Activated T-cell treated with anti-CD3 and anti-CD28 coated beads, Interleukin-2, amount 50 U/mL, for 4 hours (primary cell): ENCODE results near the gene COL6A3. TPM values are rescaled to one million over a fixed set of nuclear protein-coding genes. Genes with fewer than 3 reads are reported as not detected.

ENCODE experiments used
- ATAC-seq, 2 donors: fragments of 200-7000 bp; cut with Tn5 transposase; one replicate each; pipeline ENCODE4 v1.10.0; 2021
- DNase-seq: peaks from one replicate; pipeline ENCODE4 v3.0.0-alpha.2; 2020
- H3K27me3 Mint-ChIP-seq: one replicate; pipeline ENCODE4 v1.8.0; 2021; ENCODE audit warnings: low read depth, mixed read lengths
- H3K36me3 Mint-ChIP-seq: one replicate; pipeline ENCODE4 v1.8.0; 2022; ENCODE audit warnings: mixed read lengths; ENCODE audit not compliant: insufficient read depth
- H3K4me1 Mint-ChIP-seq: one replicate; pipeline ENCODE4 v1.8.0; 2021; ENCODE audit warnings: low read depth, mixed read lengths
- H3K4me3 Mint-ChIP-seq: one replicate; pipeline ENCODE4 v1.8.0; 2021; ENCODE audit warnings: mild to moderate bottlenecking, moderate library complexity, mixed read lengths
- H3K9me3 Mint-ChIP-seq: one replicate; pipeline ENCODE4 v1.8.0; 2021; ENCODE audit warnings: mixed read lengths
- total RNA-seq, 3 donors: library from RNA; stranded (reverse); gene quantifications; one replicate each; pipeline ENCODE4 v1.2.1, GENCODE V29; 2021

The COL6A3 gene
- total RNA-seq, 3 donors from 2014 or later = 19.2 to 33.2 (median 19.4) TPM

DNA sequence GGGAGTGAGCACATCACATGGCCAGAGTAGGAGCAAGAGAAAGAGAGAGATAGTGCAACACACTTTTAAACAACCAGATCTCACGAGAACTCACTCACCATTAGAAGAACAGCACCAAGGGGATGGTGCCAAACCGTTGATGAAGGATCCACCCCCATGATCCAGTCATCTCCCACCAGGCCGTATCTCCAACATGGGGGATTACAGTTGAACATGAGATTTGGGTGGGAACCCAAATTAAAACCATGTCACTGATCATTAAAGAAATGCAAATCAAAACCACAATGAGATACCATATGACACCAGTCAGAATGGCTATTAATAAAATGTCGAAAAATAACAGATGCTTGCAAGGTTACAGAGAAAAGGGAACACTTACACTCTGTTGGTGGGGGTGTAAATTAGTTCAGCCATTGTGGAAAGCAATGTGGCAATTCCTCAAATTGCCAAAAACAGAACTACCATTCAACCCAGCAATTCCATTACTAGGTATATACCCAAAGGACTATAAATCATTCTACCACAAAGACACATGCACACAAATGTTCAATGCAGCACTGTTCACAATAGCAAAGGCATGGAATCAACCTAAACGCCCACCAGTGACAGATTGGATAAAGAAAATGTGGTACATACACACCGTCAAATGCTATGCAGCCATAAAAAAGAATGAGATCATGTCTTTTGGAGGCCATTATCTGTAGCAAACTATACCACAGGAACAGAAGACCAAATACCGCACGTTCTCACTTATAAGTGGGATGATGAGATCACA, 137.1 kb downstream of the COL6A3 start:
- Mint-ChIP-seq H3K9me3 (no peaks in the 10 kb centered on the region), H3K4me3 (no peak overlapping the region), H3K36me3 (no peaks in the 10 kb centered on the region), H3K27me3 (peaks cover 6% of the 10 kb centered on the region), H3K4me1 (no peaks in the 10 kb centered on the region)
- DNase-seq = no peak
- no peak for ATAC-seq

Other genes starting within 250 kb of the COL6A3 start
- gene MLPH, start 73.1 kb upstream of the COL6A3 start, total RNA-seq = under 1 TPM; 0.38 to 0.48 (median 0.47) TPM
- not detected for gene PRLH, start 152.4 kb upstream of the COL6A3 start, total RNA-seq
- gene RAB17, start 176.6 kb upstream of the COL6A3 start, total RNA-seq = under 1 TPM in 1 of 3 donors, not detected in 2; 0.14 TPM
- 100 to 1,000 TPM; 160 to 203 (median 169) TPM for gene LRRFIP1, start 213.4 kb upstream of the COL6A3 start, total RNA-seq